Activated CD4-positive, alpha-beta T cell treated with anti-CD3 and anti-CD28 coated beads, Interleukin-2, amount 50 U/mL, for 24 hours (primary cell): ENCODE results near the gene ADAMTSL1.
"Not testable (repeated sequence)": the region's sequence is repeated elsewhere in the genome, so short reads cannot be mapped to it uniquely, and the experiment has no call there.

Experiments
- DNase-seq, 2 donors: peaks; one replicate each; pipeline ENCODE4 v3.0.0-alpha.2; 2020; ENCODE audit warnings: low read depth in 1 of 2, low spot score in 1 of 2

The ADAMTSL1 gene

GRCh38 chr9:18849270-18849669 is 375.3 kb downstream of the ADAMTSL1 start:
- DNase-seq, result no peak

GRCh38 chr9:18849890-18850677 is 376.1 kb downstream of the ADAMTSL1 start:
- DNase-seq, result no peak

GRCh38 chr9:18851069-18851795 is 377.3 kb downstream of the ADAMTSL1 start:
- no peak for DNase-seq

GRCh38 chr9:18855656-18856055 is 381.7 kb downstream of the ADAMTSL1 start:
- no peak for DNase-seq

- DNase-seq, result no peak
Measured at GRCh38 chr9:18857334-18857733, 383.4 kb downstream of the ADAMTSL1 start.

GRCh38 chr9:18857769-18858168 is 383.8 kb downstream of the ADAMTSL1 start:
- no peak for DNase-seq

GRCh38 chr9:18861609-18862544 is 387.9 kb downstream of the ADAMTSL1 start:
- no peak for DNase-seq

GRCh38 chr9:18863791-18864190 is 389.8 kb downstream of the ADAMTSL1 start:
- no peak for DNase-seq

GRCh38 chr9:18864516-18864915 is 390.6 kb downstream of the ADAMTSL1 start:
- no peak for DNase-seq

- DNase-seq, result no peak
Measured at GRCh38 chr9:18865542-18865941, 391.6 kb downstream of the ADAMTSL1 start.

- DNase-seq, result no peak
Measured at GRCh38 chr9:18866121-18866831, 392.3 kb downstream of the ADAMTSL1 start.

GRCh38 chr9:18869725-18870124 is 395.8 kb downstream of the ADAMTSL1 start:
- DNase-seq, result no peak

GRCh38 chr9:18874069-18874468 is 400.1 kb downstream of the ADAMTSL1 start:
- no peak for DNase-seq

GRCh38 chr9:18874990-18875389 is 401.0 kb downstream of the ADAMTSL1 start:
- not testable (repeated sequence) for DNase-seq

GRCh38 chr9:18877984-18878383 is 404.0 kb downstream of the ADAMTSL1 start:
- no peak for DNase-seq

- no peak for DNase-seq
Measured at GRCh38 chr9:18881758-18882157, 407.8 kb downstream of the ADAMTSL1 start.

GRCh38 chr9:18887546-18887945 is 413.6 kb downstream of the ADAMTSL1 start:
- DNase-seq, result no peak

GRCh38 chr9:18888290-18888689 is 414.3 kb downstream of the ADAMTSL1 start:
- no peak for DNase-seq

GRCh38 chr9:18889550-18889949 is 415.6 kb downstream of the ADAMTSL1 start:
- no peak for DNase-seq

GRCh38 chr9:18890372-18890771 is 416.4 kb downstream of the ADAMTSL1 start:
- DNase-seq, result no peak
